GM12878 (cell line): ENCODE data around the gene TMEM132D. TPM values are rescaled to one million over a fixed set of nuclear protein-coding genes. Genes with fewer than 3 reads are reported as not detected.

Experiments
- ATAC-seq: fragments of 200-7000 bp; cut with Tn5 transposase; 3 replicates; pipeline ENCODE4 v1.9.1; 2020; ENCODE audit warnings: mild to moderate bottlenecking, moderate library complexity
- BruUV-seq: library from RNA; stranded (reverse); fragments of 400-500 nt; replicated peaks from 2 replicates; lab custom pipeline; 2021; lab: Mats Ljungman, UMichigan
- CTCF ChIA-PET: fragments of 300-600 bp; sonication (Branson Sonifier 250); formaldehyde crosslinking; extraction: SDS; loops from one replicate; lab custom pipeline; 2021; ENCODE audit warnings: inconsistent platforms; lab: Yijun Ruan, JAX
- POLR2A ChIA-PET: fragments of 350-600 bp; formaldehyde crosslinking; extraction: SDS; loops from one replicate; lab custom pipeline; 2021; ENCODE audit warnings: inconsistent platforms; lab: Charles Lee
- RAD21 ChIA-PET: fragments of 300-600 bp; sonication (Branson Sonifier 250); formaldehyde crosslinking; loops from one replicate; lab custom pipeline; 2023; ENCODE audit warnings: antibody characterized with exemption; ENCODE audit not compliant: unreplicated experiment; lab: Charles Lee
- SMC1A ChIA-PET: fragments of 300-600 bp; sonication (Branson Sonifier 250); formaldehyde crosslinking; loops from one replicate; lab custom pipeline; 2023; ENCODE audit not compliant: unreplicated experiment, uncharacterized antibody; lab: Charles Lee
- DNase-seq: peaks from one replicate; pipeline ENCODE4 v3.0.0-alpha.2; 2011; ENCODE audit warnings: low read depth, low spot score
- FAIRE-seq: peaks from 3 replicates; lab custom pipeline; 2011; peaks lifted over from hg19 to GRCh38; lab: Jason Lieb, UNC
- H2AFZ ChIP-seq: 2 replicates; pipeline ENCODE4 v1.6.0; 2011; ENCODE audit warnings: low read depth, low read length, control low read depth; ENCODE audit not compliant: control insufficient read depth
- H3K27ac ChIP-seq: 2 replicates; pipeline ENCODE4 v1.5.1; 2011; ENCODE audit warnings: control low read depth; ENCODE audit not compliant: control insufficient read depth, insufficient read depth
- H3K27me3 ChIP-seq, 2 experiments: replicated peaks in 1 of 2; 2 replicates each; pipeline versions ENCODE4 v1.6.0 to v1.6.1; 2011; ENCODE audit warnings: low read length in 1 of 2; ENCODE audit not compliant: control insufficient read depth in 2 of 2, insufficient read depth in 2 of 2
- H3K36me3 ChIP-seq, 2 experiments: 2 replicates each; pipeline ENCODE4 v1.5.1; 2011; ENCODE audit warnings: low read length in 1 of 2; ENCODE audit not compliant: control insufficient read depth in 2 of 2, insufficient read depth in 2 of 2
- H3K4me1 ChIP-seq: 2 replicates; pipeline ENCODE4 v1.6.1; 2011; ENCODE audit warnings: mild to moderate bottlenecking, low read length, moderate library complexity, mixed read lengths; ENCODE audit not compliant: control insufficient read depth, insufficient read depth
- H3K4me2 ChIP-seq: 2 replicates; pipeline ENCODE4 v1.6.0; 2011; ENCODE audit warnings: control low read depth; ENCODE audit not compliant: control insufficient read depth, insufficient read depth
- H3K4me3 ChIP-seq: fragments of 200-600 bp; sonication (generic); 2 replicates; pipeline ENCODE4 v1.5.1; 2016
- H3K79me2 ChIP-seq: 2 replicates; pipeline ENCODE4 v1.6.0; 2011; ENCODE audit warnings: low read length; ENCODE audit not compliant: control insufficient read depth, insufficient read depth
- H3K9ac ChIP-seq: 2 replicates; pipeline ENCODE4 v1.8.0; 2011; ENCODE audit warnings: low read length, control low read depth, mixed read lengths; ENCODE audit not compliant: control insufficient read depth, insufficient read depth
- H3K9me3 ChIP-seq: replicated peaks from 3 replicates; pipeline ENCODE4 v1.5.1; 2011; ENCODE audit warnings: mild to moderate bottlenecking, low read length; ENCODE audit not compliant: control insufficient read depth, insufficient read depth
- H4K20me1 ChIP-seq: 2 replicates; pipeline ENCODE4 v1.6.0; 2011; ENCODE audit not compliant: control insufficient read depth, insufficient read depth
- CBFB ChIP-seq: IDR thresholded peaks from 2 replicates; pipeline ENCODE4 v1.6.1; 2016; ENCODE audit warnings: antibody characterized with exemption, low read depth
- CEBPB ChIP-seq, 2 experiments: fragments of 150-350 bp in 1 of 2; IDR thresholded peaks; 2 replicates each; pipeline ENCODE4 v1.6.1; 2012 to 2014; ENCODE audit warnings: low read depth in 2 of 2, low read length in 2 of 2, borderline replicate concordance in 1 of 2, inconsistent platforms in 1 of 2
- CTCF ChIP-seq, 3 experiments: IDR thresholded peaks in 2 of 3; conservative IDR thresholded peaks in 1 of 3; 2 replicates each; pipeline ENCODE4 v1.5.1; 2011; ENCODE audit warnings: low read depth in 3 of 3, low read length in 3 of 3, mild to moderate bottlenecking in 3 of 3, control low read depth in 2 of 3, moderate library complexity in 2 of 3, inconsistent platforms in 1 of 3, mixed read lengths in 1 of 3; ENCODE audit not compliant: control insufficient read depth in 2 of 3, insufficient read depth in 1 of 3; ENCODE audit errors: extremely low read depth in 1 of 3
- IRF5 ChIP-seq: fragments of 450-650 bp; IDR thresholded peaks from 2 replicates; pipeline ENCODE4 v1.6.1; 2017; ENCODE audit warnings: borderline replicate concordance
- WGBS: methylation state at CpG from one replicate; pipeline ENCODE4 v1.1.6; 2016; ENCODE audit warnings: low lambda C conversion rate; ENCODE audit not compliant: insufficient replicate concordance, insufficient coverage; ENCODE audit errors: missing lambda C conversion rate; 5-methylcytosine and 5-hydroxymethylcytosine counted together
- in situ Hi-C: fragments of 300-500 bp; cut with MboI; formaldehyde crosslinking; loops from 9 replicates; pipeline ENCODE4 v1.14.3; 2018; ENCODE audit warnings: mixed read lengths
- intact Hi-C: fragments of 100-400 bp; cut with micrococcal nuclease; formaldehyde crosslinking; loops from one replicate; pipeline ENCODE4 v1.14.2; 2022; ENCODE audit not compliant: unreplicated experiment
- polyA plus RNA-seq, 11 experiments: library from polyadenylated mRNA; depleted of rRNA in 4 of 11; unstranded in 6 of 11; stranded (reverse) in 5 of 11; fragments of >200 nt; fragmentation: Nextera tagmentation in 4 of 11; fragmentation: Illumina TruSeq in 1 of 11; extraction: Ambion mirVana in 4 of 11; extraction: Trizol in 1 of 11; gene quantifications; 1 replicate in 1 of 11; 2 replicates in 10 of 11; pipeline versions ENCODE4 v1.2.1 to v1.2.3, GENCODE V29; 2011 to 2016; ENCODE audit warnings: inconsistent platforms in 2 of 11, missing spikeins in 2 of 11, low read depth in 1 of 11
- total RNA-seq, 4 experiments: library from RNA; depleted of rRNA in 3 of 4; stranded (reverse); fragments of >200 nt in 3 of 4; fragmentation: Illumina TruSeq in 1 of 4; extraction: Trizol in 1 of 4; gene quantifications; 2 replicates each; pipeline versions ENCODE4 v1.2.1 to v1.2.3, GENCODE V29; 2013 to 2021

The TMEM132D gene
- total and polyA plus RNA-seq, 10 of the 15 experiments (the other 5 are each of a cell fraction or from before 2014, with no cell fraction given): under 0.01 to 0.12 (median 0.02) TPM; not detected in 3

GRCh38 chr12:129687731-129688130, 216.1 kb downstream of the TMEM132D start (continued):
- TF ChIP-seq CEBPB (IDR thresholded peaks at IDR 0.05; ENCODE audit: borderline replicate concordance in 1 of 2, low read depth in 2 of 2, low read length in 2 of 2) (no peak), CTCF (IDR thresholded peaks at IDR 0.05 in 2 of 3, conservative IDR thresholded peaks at IDR 0.05 in 1 of 3; ENCODE audit: control insufficient read depth in 2 of 3, extremely low read depth in 1 of 3, insufficient read depth in 1 of 3, low read depth in 3 of 3, low read length in 3 of 3) (no peak)

GRCh38 chr12:129681830-129682229, 222.0 kb downstream of the TMEM132D start:
- BruUV-seq: no TSS peak
- SMC1A ChIA-PET: no interaction called here

More at GRCh38 chr12:129681830-129682229, 222.0 kb downstream of the TMEM132D start:
- no peak overlapping the region for H3K27ac ChIP-seq
- no peak overlapping the region for H2AFZ ChIP-seq
- ATAC-seq: no peak
- H3K4me1 ChIP-seq: no peaks in the 10 kb centered on the region
- no peaks in the 10 kb centered on the region for H3K9me3 ChIP-seq
- no peaks in the 10 kb centered on the region for H4K20me1 ChIP-seq
- POLR2A ChIA-PET: no interaction called here
- H3K79me2 ChIP-seq: no peaks in the 10 kb centered on the region
- no peaks in the 10 kb centered on the region for H3K27me3 ChIP-seq
- TF ChIP-seq IRF5 (no peak), CBFB (no peak)
- TF ChIP-seq, all 136 proteins: peak for 0
- in situ Hi-C loops: no loop called here
- Histone ChIP-seq H3K36me3 (no peaks in the 10 kb centered on the region), H3K4me2 (no peak overlapping the region), H3K4me3 (no peak overlapping the region), H3K9ac (no peak overlapping the region)
- DNase-seq (no peak), FAIRE-seq (no peak)
- RAD21 ChIA-PET: no interaction called here
- WGBS: 0% methylated on average over 2 of the region's 2 CpGs
- intact Hi-C loops: no loop called here
- CTCF ChIA-PET: no interaction called here
